Lung (tissue), 12 donors: ENCODE results near the gene RPS18. TPM values are rescaled to one million over a fixed set of nuclear protein-coding genes. Genes with fewer than 3 reads are reported as not detected.

Experiments used
- ATAC-seq: fragments of 200-7000 bp; cut with Tn5 transposase; one replicate; pipeline ENCODE4 v1.9.1; 2020; ENCODE audit warnings: moderate number of reproducible peaks; ENCODE audit not compliant: insufficient read depth, low FRiP score
- DNase-seq, 3 donors: peaks; one replicate each; pipeline ENCODE4 v3.0.0-alpha.2; 2013 to 2017
- H3K27ac ChIP-seq, 2 donors: one replicate each; pipeline ENCODE4 v1.5.1; 2013; ENCODE audit warnings: mild to moderate bottlenecking in 2 of 2, moderate library complexity in 2 of 2, control low read depth in 1 of 2, inconsistent platforms in 1 of 2, low read depth in 1 of 2, low read length in 1 of 2
- H3K27me3 ChIP-seq, 3 donors: one replicate each; pipeline ENCODE4 v1.5.1; 2013; ENCODE audit warnings: low read length in 2 of 3; ENCODE audit not compliant: control insufficient read depth in 3 of 3, insufficient read depth in 3 of 3
- H3K36me3 ChIP-seq, 4 donors: one replicate each; pipeline ENCODE4 v1.5.1; 2013; ENCODE audit warnings: low read length in 4 of 4, mild to moderate bottlenecking in 1 of 4, moderate library complexity in 1 of 4; ENCODE audit not compliant: control insufficient read depth in 4 of 4, insufficient read depth in 4 of 4
- H3K4me1 ChIP-seq, 5 donors: one replicate each; pipeline ENCODE4 v1.5.1; 2013; ENCODE audit warnings: low read length in 5 of 5, mild to moderate bottlenecking in 2 of 5, moderate library complexity in 1 of 5; ENCODE audit not compliant: control insufficient read depth in 5 of 5, insufficient read depth in 5 of 5
- H3K4me3 ChIP-seq: one replicate; pipeline ENCODE4 v1.5.1; 2013; ENCODE audit warnings: mild to moderate bottlenecking, control low read depth, moderate library complexity
- H3K9ac ChIP-seq, 2 donors: one replicate each; pipeline ENCODE4 v1.5.1; 2013; ENCODE audit warnings: low read length in 2 of 2, control low read depth in 1 of 2; ENCODE audit not compliant: insufficient read depth in 1 of 2
- H3K9me3 ChIP-seq, 4 donors: one replicate each; pipeline ENCODE4 v1.5.1; 2013; ENCODE audit warnings: low read length in 3 of 4, mild to moderate bottlenecking in 1 of 4, moderate library complexity in 1 of 4; ENCODE audit not compliant: control insufficient read depth in 4 of 4, insufficient read depth in 3 of 4
- CTCF ChIP-seq: IDR thresholded peaks from 2 replicates; pipeline ENCODE4 v1.5.1; 2012; ENCODE audit warnings: mild to moderate bottlenecking; ENCODE audit errors: control extremely low read depth, extremely low read depth
- WGBS, 2 donors: extraction: QIAGEN DNeasy Blood & Tissue Kit; methylation state at CpG; one replicate each; pipeline ENCODE4 v1.1.7; 2013; 5-methylcytosine and 5-hydroxymethylcytosine counted together
- polyA plus RNA-seq, 2 donors: library from polyadenylated mRNA; stranded (reverse); fragments of 200-250 nt; gene quantifications; one replicate each; pipeline ENCODE4 v1.2.1, GENCODE V29; 2013
- total RNA-seq, 2 donors: library from RNA; depleted of rRNA in 1 of 2; stranded (reverse); fragments of >200 nt in 1 of 2; gene quantifications; one replicate each; pipeline ENCODE4 v1.2.1, GENCODE V29; 2014 to 2021
- donor health status: control.
- donor health status: control.
- donor health status: Bipolar disorder and iron deficiency.
- donor health status: healthy.
- donor health status: DM: yes; HTN: yes; CAD: no.

Gene RPS18
- total and polyA plus RNA-seq, 4 donors: 1,324 to 8,495 (median 2,994) TPM

- peaks cover 15 to 45% (median 28%) of the 10 kb centered on the region in 4 donors for H3K36me3 ChIP-seq
- 65 to 68% methylated on average over 7 of the region's 7 CpGs for WGBS, 2 donors
- DNase-seq: no peak
- no peak overlapping the region for H3K9ac ChIP-seq
- no peaks in the 10 kb centered on the region for H3K27me3 ChIP-seq
- no peaks in the 10 kb centered on the region for H3K9me3 ChIP-seq
- H3K4me1 ChIP-seq: peaks cover 0 to 16% (median 15%) of the 10 kb centered on the region in 5 donors
- peak overlapping the region; percentile 86 for H3K4me3 ChIP-seq
- peak overlapping the region in 1 of 2 donors; percentile 41 for H3K27ac ChIP-seq
- TF ChIP-seq CTCF: no peak
- no peak for ATAC-seq
These were observed 18.6 kb downstream of the RPS18 start for GRCh38 chr6:33290459-33290858.

GRCh38 chr6:33292996-33293682 is 21.3 kb downstream of the RPS18 start:
- peaks cover 11 to 42% (median 24%) of the 10 kb centered on the region in 4 donors for H3K36me3 ChIP-seq
- WGBS, 2 donors: 91 to 93% methylated on average over 16 of the region's 16 CpGs
- DNase-seq: no peak

GRCh38 chr6:33294086-33294823 is 22.4 kb downstream of the RPS18 start:
- no peak for DNase-seq
- Histone ChIP-seq H3K27ac (no peak overlapping the region), H3K27me3 (no peaks in the 10 kb centered on the region), H3K9ac (no peak overlapping the region), H3K4me3 (no peak overlapping the region), H3K4me1 (peaks cover 0 to 16% (median 10%) of the 10 kb centered on the region in 5 donors), H3K36me3 (peaks cover 11 to 42% (median 24%) of the 10 kb centered on the region in 4 donors), H3K9me3 (no peaks in the 10 kb centered on the region)
- WGBS, 2 donors: 68 to 81% methylated on average over 10 of the region's 10 CpGs
- no peak for TF ChIP-seq CTCF
- ATAC-seq: no peak

More at GRCh38 chr6:33292996-33293682, 21.3 kb downstream of the RPS18 start:
- ATAC-seq: no peak
- H3K9ac ChIP-seq: no peak overlapping the region
- H3K4me1 ChIP-seq: peaks cover 0 to 21% (median 14%) of the 10 kb centered on the region in 5 donors
- no peak for TF ChIP-seq CTCF
- no peaks in the 10 kb centered on the region for H3K27me3 ChIP-seq
- no peak overlapping the region for H3K27ac ChIP-seq
- no peak overlapping the region for H3K4me3 ChIP-seq
- no peaks in the 10 kb centered on the region for H3K9me3 ChIP-seq
